HEK293 (cell line): ENCODE measurements around the gene LETM1.

Experiments
- AEBP2 ChIP-seq: fragments of 450-650 bp; formaldehyde crosslinking; IDR thresholded peaks from 2 replicates; pipeline ENCODE4 v1.5.1; 2016; ENCODE audit warnings: missing biosample characterization, missing genetic modification characterization, borderline replicate concordance
- HOXD13 ChIP-seq: sonication (generic); formaldehyde crosslinking; IDR thresholded peaks from 2 replicates; pipeline ENCODE4 v1.8.0; 2022; ENCODE audit warnings: missing genetic modification reagents, borderline replicate concordance
- KLF8 ChIP-seq: fragments of 450-650 bp; formaldehyde crosslinking; IDR thresholded peaks from 2 replicates; pipeline ENCODE4 v1.5.1; 2016; ENCODE audit warnings: missing biosample characterization, missing genetic modification characterization
- SP2 ChIP-seq: fragments of 450-650 bp; formaldehyde crosslinking; IDR thresholded peaks from 2 replicates; pipeline ENCODE4 v1.5.1; 2016; ENCODE audit warnings: missing biosample characterization, missing genetic modification characterization
- ZBTB8A ChIP-seq: fragments of 450-650 bp; formaldehyde crosslinking; IDR thresholded peaks from 2 replicates; pipeline ENCODE4 v1.5.1; 2016; ENCODE audit warnings: missing biosample characterization, missing genetic modification characterization
- ZFP37 ChIP-seq: fragments of 450-650 bp; formaldehyde crosslinking; IDR thresholded peaks from 2 replicates; pipeline ENCODE4 v1.5.1; 2016; ENCODE audit warnings: missing biosample characterization, missing genetic modification characterization
- ZFP41 ChIP-seq: fragments of 450-650 bp; formaldehyde crosslinking; IDR thresholded peaks from 2 replicates; pipeline ENCODE4 v1.5.1; 2016; ENCODE audit warnings: missing biosample characterization, missing genetic modification characterization, borderline replicate concordance
- ZFP69B ChIP-seq: fragments of 450-650 bp; formaldehyde crosslinking; IDR thresholded peaks from 2 replicates; pipeline ENCODE4 v1.5.1; 2016; ENCODE audit warnings: missing biosample characterization, missing genetic modification characterization
- ZNF146 ChIP-seq: fragments of 450-650 bp; formaldehyde crosslinking; IDR thresholded peaks from 2 replicates; pipeline ENCODE4 v1.5.1; 2016; ENCODE audit warnings: missing biosample characterization, missing genetic modification characterization
- ZNF248 ChIP-seq: fragments of 450-650 bp; formaldehyde crosslinking; IDR thresholded peaks from 2 replicates; pipeline ENCODE4 v1.5.1; 2017; ENCODE audit warnings: missing biosample characterization, missing genetic modification characterization
- ZNF266 ChIP-seq: fragments of 450-650 bp; formaldehyde crosslinking; IDR thresholded peaks from 2 replicates; pipeline ENCODE4 v1.5.1; 2016; ENCODE audit warnings: missing biosample characterization, missing genetic modification characterization, low read depth
- ZNF292 ChIP-seq: fragments of 450-650 bp; formaldehyde crosslinking; IDR thresholded peaks from 2 replicates; pipeline ENCODE4 v1.5.1; 2016; ENCODE audit warnings: low read depth, missing biosample characterization, missing genetic modification characterization, borderline replicate concordance
- ZNF324 ChIP-seq: fragments of 450-650 bp; formaldehyde crosslinking; IDR thresholded peaks from 2 replicates; pipeline ENCODE4 v1.5.1; 2016; ENCODE audit warnings: missing biosample characterization, missing genetic modification characterization
- ZNF335 ChIP-seq: fragments of 450-650 bp; formaldehyde crosslinking; conservative IDR thresholded peaks from 2 replicates; pipeline ENCODE4 v1.5.1; 2016; ENCODE audit warnings: missing biosample characterization, missing genetic modification characterization
- ZNF350 ChIP-seq: fragments of 450-650 bp; formaldehyde crosslinking; IDR thresholded peaks from 2 replicates; pipeline ENCODE4 v1.5.0; 2017; ENCODE audit warnings: missing biosample characterization, mild to moderate bottlenecking, missing genetic modification characterization
- ZNF488 ChIP-seq: fragments of 450-650 bp; formaldehyde crosslinking; IDR thresholded peaks from 2 replicates; pipeline ENCODE4 v1.5.1; 2016; ENCODE audit warnings: missing biosample characterization, missing genetic modification characterization
- ZNF501 ChIP-seq: fragments of 450-650 bp; formaldehyde crosslinking; IDR thresholded peaks from 2 replicates; pipeline ENCODE4 v1.5.1; 2016; ENCODE audit warnings: missing biosample characterization, missing genetic modification characterization
- ZNF514 ChIP-seq: fragments of 450-650 bp; formaldehyde crosslinking; IDR thresholded peaks from 2 replicates; pipeline ENCODE4 v1.5.1; 2016; ENCODE audit warnings: missing biosample characterization, missing genetic modification characterization
- ZNF521 ChIP-seq: fragments of 450-650 bp; formaldehyde crosslinking; IDR thresholded peaks from 2 replicates; pipeline ENCODE4 v1.5.1; 2017; ENCODE audit warnings: missing biosample characterization, mild to moderate bottlenecking, missing genetic modification characterization
- ZNF704 ChIP-seq: fragments of 450-650 bp; formaldehyde crosslinking; IDR thresholded peaks from 2 replicates; pipeline ENCODE4 v1.5.1; 2016; ENCODE audit warnings: missing biosample characterization, missing genetic modification characterization
- ZSCAN16 ChIP-seq: fragments of 450-650 bp; formaldehyde crosslinking; IDR thresholded peaks from 2 replicates; pipeline ENCODE4 v1.5.1; 2016; ENCODE audit warnings: missing biosample characterization, missing genetic modification characterization
- TF ChIP-seq, protein P1 (sequence below): fragments of 450-650 bp; formaldehyde crosslinking; conservative IDR thresholded peaks from 2 replicates; pipeline ENCODE4 v1.5.1; 2016; ENCODE audit warnings: low read depth, missing biosample characterization, missing genetic modification characterization
- TF ChIP-seq, protein P2 (sequence below): fragments of 450-650 bp; formaldehyde crosslinking; IDR thresholded peaks from 2 replicates; pipeline ENCODE4 v1.5.1; 2016; ENCODE audit warnings: missing biosample characterization, missing genetic modification characterization
- TF ChIP-seq, protein P3 (sequence below): fragments of 450-650 bp; formaldehyde crosslinking; IDR thresholded peaks from 2 replicates; pipeline ENCODE4 v1.5.1; 2016; ENCODE audit warnings: missing biosample characterization, missing genetic modification characterization, low read depth
- TF ChIP-seq, protein P4 (sequence below): fragments of 450-650 bp; formaldehyde crosslinking; IDR thresholded peaks from 2 replicates; pipeline ENCODE4 v1.5.1; 2016; ENCODE audit warnings: missing biosample characterization, missing genetic modification characterization

Gene LETM1

GRCh38 chr4:1856071-1856942, at the start of gene LETM1 (continued):
- TF ChIP-seq AEBP2 (no peak), SP2 (tag by site-specific recombination) (peak; percentile 62), ZNF324 (tag by site-specific recombination) (0 out of 2 replicates have a peak, but pooled peaks have one; percentile 57), ZNF514 (tag by site-specific recombination) (no peak), ZNF521 (tag by site-specific recombination) (no peak), KLF8 (tag by site-specific recombination) (0 out of 2 replicates have a peak, but pooled peaks have one; percentile 35), ZNF350 (no peak), ZNF704 (tag by site-specific recombination) (no peak), ZNF248 (tag by site-specific recombination) (no peak), ZFP37 (tag by site-specific recombination) (no peak), ZBTB8A (tag by site-specific recombination) (peak; percentile 67), HOXD13 (CRISPR knock-in tag) (no peak), ZNF266 (tag by site-specific recombination) (no peak), ZNF292 (tag by site-specific recombination) (no peak), ZSCAN16 (tag by site-specific recombination) (no peak), ZNF146 (tag by site-specific recombination) (no peak), ZNF335 (tag by site-specific recombination) (peak; percentile 78), ZNF501 (tag by site-specific recombination) (peak; percentile 76; the same call in 1 of the 2 replicates), ZFP41 (tag by site-specific recombination) (no peak), ZNF488 (tag by site-specific recombination) (no peak), ZFP69B (tag by site-specific recombination) (peak; percentile 51; the same call in 1 of the 2 replicates)
- TF ChIP-seq, protein P1, sequence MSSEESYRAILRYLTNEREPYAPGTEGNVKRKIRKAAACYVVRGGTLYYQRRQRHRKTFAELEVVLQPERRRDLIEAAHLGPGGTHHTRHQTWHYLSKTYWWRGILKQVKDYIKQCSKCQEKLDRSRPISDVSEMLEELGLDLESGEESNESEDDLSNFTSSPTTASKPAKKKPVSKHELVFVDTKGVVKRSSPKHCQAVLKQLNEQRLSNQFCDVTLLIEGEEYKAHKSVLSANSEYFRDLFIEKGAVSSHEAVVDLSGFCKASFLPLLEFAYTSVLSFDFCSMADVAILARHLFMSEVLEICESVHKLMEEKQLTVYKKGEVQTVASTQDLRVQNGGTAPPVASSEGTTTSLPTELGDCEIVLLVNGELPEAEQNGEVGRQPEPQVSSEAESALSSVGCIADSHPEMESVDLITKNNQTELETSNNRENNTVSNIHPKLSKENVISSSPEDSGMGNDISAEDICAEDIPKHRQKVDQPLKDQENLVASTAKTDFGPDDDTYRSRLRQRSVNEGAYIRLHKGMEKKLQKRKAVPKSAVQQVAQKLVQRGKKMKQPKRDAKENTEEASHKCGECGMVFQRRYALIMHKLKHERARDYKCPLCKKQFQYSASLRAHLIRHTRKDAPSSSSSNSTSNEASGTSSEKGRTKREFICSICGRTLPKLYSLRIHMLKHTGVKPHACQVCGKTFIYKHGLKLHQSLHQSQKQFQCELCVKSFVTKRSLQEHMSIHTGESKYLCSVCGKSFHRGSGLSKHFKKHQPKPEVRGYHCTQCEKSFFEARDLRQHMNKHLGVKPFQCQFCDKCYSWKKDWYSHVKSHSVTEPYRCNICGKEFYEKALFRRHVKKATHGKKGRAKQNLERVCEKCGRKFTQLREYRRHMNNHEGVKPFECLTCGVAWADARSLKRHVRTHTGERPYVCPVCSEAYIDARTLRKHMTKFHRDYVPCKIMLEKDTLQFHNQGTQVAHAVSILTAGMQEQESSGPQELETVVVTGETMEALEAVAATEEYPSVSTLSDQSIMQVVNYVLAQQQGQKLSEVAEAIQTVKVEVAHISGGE = peak; percentile 95
- TF ChIP-seq, protein P2, sequence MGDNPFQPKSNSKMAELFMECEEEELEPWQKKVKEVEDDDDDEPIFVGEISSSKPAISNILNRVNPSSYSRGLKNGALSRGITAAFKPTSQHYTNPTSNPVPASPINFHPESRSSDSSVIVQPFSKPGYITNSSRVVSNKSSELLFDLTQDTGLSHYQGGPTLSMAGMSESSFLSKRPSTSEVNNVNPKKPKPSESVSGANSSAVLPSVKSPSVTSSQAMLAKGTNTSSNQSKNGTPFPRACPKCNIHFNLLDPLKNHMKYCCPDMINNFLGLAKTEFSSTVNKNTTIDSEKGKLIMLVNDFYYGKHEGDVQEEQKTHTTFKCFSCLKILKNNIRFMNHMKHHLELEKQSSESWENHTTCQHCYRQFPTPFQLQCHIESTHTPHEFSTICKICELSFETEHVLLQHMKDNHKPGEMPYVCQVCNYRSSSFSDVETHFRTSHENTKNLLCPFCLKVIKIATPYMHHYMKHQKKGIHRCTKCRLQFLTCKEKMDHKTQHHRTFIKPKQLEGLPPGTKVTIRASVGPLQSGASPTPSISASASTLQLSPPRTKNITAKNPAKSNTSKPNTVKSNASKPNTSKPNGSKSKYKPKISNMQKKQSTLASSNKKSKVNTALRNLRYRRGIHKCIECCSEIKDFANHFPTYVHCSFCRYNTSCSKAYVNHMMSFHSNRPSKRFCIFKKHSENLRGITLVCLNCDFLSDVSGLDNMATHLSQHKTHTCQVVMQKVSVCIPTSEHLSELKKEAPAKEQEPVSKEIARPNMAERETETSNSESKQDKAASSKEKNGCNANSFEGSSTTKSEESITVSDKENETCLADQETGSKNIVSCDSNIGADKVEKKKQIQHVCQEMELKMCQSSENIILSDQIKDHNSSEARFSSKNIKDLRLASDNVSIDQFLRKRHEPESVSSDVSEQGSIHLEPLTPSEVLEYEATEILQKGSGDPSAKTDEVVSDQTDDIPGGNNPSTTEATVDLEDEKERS (tag by site-specific recombination) = no peak
- TF ChIP-seq, protein P3, sequence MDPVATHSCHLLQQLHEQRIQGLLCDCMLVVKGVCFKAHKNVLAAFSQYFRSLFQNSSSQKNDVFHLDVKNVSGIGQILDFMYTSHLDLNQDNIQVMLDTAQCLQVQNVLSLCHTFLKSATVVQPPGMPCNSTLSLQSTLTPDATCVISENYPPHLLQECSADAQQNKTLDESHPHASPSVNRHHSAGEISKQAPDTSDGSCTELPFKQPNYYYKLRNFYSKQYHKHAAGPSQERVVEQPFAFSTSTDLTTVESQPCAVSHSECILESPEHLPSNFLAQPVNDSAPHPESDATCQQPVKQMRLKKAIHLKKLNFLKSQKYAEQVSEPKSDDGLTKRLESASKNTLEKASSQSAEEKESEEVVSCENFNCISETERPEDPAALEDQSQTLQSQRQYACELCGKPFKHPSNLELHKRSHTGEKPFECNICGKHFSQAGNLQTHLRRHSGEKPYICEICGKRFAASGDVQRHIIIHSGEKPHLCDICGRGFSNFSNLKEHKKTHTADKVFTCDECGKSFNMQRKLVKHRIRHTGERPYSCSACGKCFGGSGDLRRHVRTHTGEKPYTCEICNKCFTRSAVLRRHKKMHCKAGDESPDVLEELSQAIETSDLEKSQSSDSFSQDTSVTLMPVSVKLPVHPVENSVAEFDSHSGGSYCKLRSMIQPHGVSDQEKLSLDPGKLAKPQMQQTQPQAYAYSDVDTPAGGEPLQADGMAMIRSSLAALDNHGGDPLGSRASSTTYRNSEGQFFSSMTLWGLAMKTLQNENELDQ (tag by site-specific recombination) = no peak
- TF ChIP-seq, protein P4, sequence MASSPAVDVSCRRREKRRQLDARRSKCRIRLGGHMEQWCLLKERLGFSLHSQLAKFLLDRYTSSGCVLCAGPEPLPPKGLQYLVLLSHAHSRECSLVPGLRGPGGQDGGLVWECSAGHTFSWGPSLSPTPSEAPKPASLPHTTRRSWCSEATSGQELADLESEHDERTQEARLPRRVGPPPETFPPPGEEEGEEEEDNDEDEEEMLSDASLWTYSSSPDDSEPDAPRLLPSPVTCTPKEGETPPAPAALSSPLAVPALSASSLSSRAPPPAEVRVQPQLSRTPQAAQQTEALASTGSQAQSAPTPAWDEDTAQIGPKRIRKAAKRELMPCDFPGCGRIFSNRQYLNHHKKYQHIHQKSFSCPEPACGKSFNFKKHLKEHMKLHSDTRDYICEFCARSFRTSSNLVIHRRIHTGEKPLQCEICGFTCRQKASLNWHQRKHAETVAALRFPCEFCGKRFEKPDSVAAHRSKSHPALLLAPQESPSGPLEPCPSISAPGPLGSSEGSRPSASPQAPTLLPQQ (tag by site-specific recombination) = peak; percentile 52; the same call in 1 of the 2 replicates
